PC-3 (cell line): Measurements from ENCODE around the gene ZNF345. TPM values are rescaled to one million over a fixed set of nuclear protein-coding genes. Genes with fewer than 3 reads are reported as not detected.

Experiments used
- ATAC-seq: fragments of 200-7000 bp; cut with Tn5 transposase; 2 replicates; pipeline ENCODE4 v1.9.1; 2020; ENCODE audit warnings: mild to moderate bottlenecking, moderate library complexity
- BruUV-seq: library from RNA; stranded (reverse); fragments of 400-500 nt; replicated peaks from 2 replicates; lab custom pipeline; 2021; lab: Mats Ljungman, UMichigan
- CTCF ChIA-PET: fragments of 300-600 bp; sonication (Branson Sonifier 250); formaldehyde crosslinking; loops from one replicate; lab custom pipeline; 2022; ENCODE audit warnings: antibody characterized with exemption; lab: Charles Lee
- POLR2A ChIA-PET: fragments of 300-600 bp; sonication (Branson Sonifier 250); formaldehyde crosslinking; loops from one replicate; lab custom pipeline; 2022; ENCODE audit warnings: antibody characterized with exemption; ENCODE audit not compliant: unreplicated experiment; lab: Charles Lee
- DNase-seq: peaks from one replicate; pipeline ENCODE4 v3.0.0-alpha.2; 2015
- H2AFZ ChIP-seq: fragments of 300-600 bp; sonication (generic); 2 replicates; pipeline ENCODE4 v1.6.0; 2016; ENCODE audit warnings: antibody characterized with exemption, low read length
- H3F3A ChIP-seq: fragments of 300-600 bp; sonication (generic); one replicate; pipeline ENCODE4 v1.6.0; 2017; ENCODE audit warnings: antibody characterized with exemption, low read length, control low read depth, mild to moderate bottlenecking; ENCODE audit not compliant: unreplicated experiment
- H3K27ac ChIP-seq: fragments of 300-600 bp; sonication (generic); 2 replicates; pipeline ENCODE4 v1.5.1; 2016; ENCODE audit warnings: mild to moderate bottlenecking, low read length
- H3K27me3 ChIP-seq: fragments of 300-600 bp; sonication (generic); 2 replicates; pipeline ENCODE4 v1.6.1; 2016; ENCODE audit warnings: low read length, mixed read lengths
- H3K36me3 ChIP-seq: fragments of 300-600 bp; sonication (generic); 2 replicates; pipeline ENCODE4 v1.6.1; 2016; ENCODE audit warnings: low read depth, mixed run types, low read length, mixed read lengths
- H3K4me1 ChIP-seq: fragments of 300-600 bp; sonication (generic); 2 replicates; pipeline ENCODE4 v1.5.1; 2016; ENCODE audit warnings: low read length; ENCODE audit not compliant: insufficient read depth
- H3K4me2 ChIP-seq: fragments of 300-600 bp; sonication (generic); 2 replicates; pipeline ENCODE4 v1.6.0; 2016; ENCODE audit warnings: low read length
- H3K4me3 ChIP-seq: fragments of 300-600 bp; sonication (generic); 2 replicates; pipeline ENCODE4 v1.5.1; 2016; ENCODE audit warnings: mild to moderate bottlenecking, low read length, mixed read lengths
- H3K79me2 ChIP-seq: fragments of 300-600 bp; sonication (generic); 2 replicates; pipeline ENCODE4 v1.6.1; 2017; ENCODE audit warnings: low read length, mixed read lengths
- H3K9ac ChIP-seq: fragments of 300-600 bp; sonication (generic); 2 replicates; pipeline ENCODE4 v1.6.0; 2016; ENCODE audit warnings: mild to moderate bottlenecking, low read length
- H3K9me2 ChIP-seq: fragments of 300-600 bp; sonication (generic); replicated peaks from 2 replicates; pipeline ENCODE4 v1.6.1; 2016; ENCODE audit warnings: mixed run types, low read length, mixed read lengths
- H3K9me3 ChIP-seq: fragments of 300-600 bp; sonication (generic); 2 replicates; pipeline ENCODE4 v1.6.1; 2016; ENCODE audit warnings: low read length, mixed read lengths
- H4K20me1 ChIP-seq: fragments of 300-600 bp; sonication (generic); 2 replicates; pipeline ENCODE4 v1.6.1; 2016; ENCODE audit warnings: low read length, mixed read lengths
- CTCF ChIP-seq: fragments of 300-600 bp; sonication (generic); conservative IDR thresholded peaks from 2 replicates; pipeline ENCODE4 v1.5.1; 2017; ENCODE audit warnings: antibody characterized with exemption, low read depth, mild to moderate bottlenecking, low read length
- EZH2 ChIP-seq: fragments of 300-600 bp; sonication (generic); IDR thresholded peaks from one replicate; pipeline ENCODE4 v1.6.1; 2017; ENCODE audit warnings: antibody characterized with exemption, mild to moderate bottlenecking, low read length; ENCODE audit not compliant: unreplicated experiment
- EZH2phosphoT487 ChIP-seq: fragments of 300-600 bp; sonication (generic); IDR thresholded peaks from 2 replicates; pipeline ENCODE4 v1.6.1; 2018; ENCODE audit warnings: mild to moderate bottlenecking, antibody characterized with exemption, low read length, borderline replicate concordance
- intact Hi-C: fragments of 100-400 bp; cut with micrococcal nuclease; formaldehyde crosslinking; loops from 2 replicates; pipeline ENCODE4 v1.9.0; 2023
- total RNA-seq: library from RNA; depleted of rRNA; stranded (reverse); fragments of >200 nt; gene quantifications from 2 replicates; pipeline ENCODE4 v1.2.3, GENCODE V29; 2014

Gene ZNF345
- total RNA-seq, 1 experiment from 2014 or later = 0.66 TPM

GRCh38 chr19:36894849-36895383 is 44.2 kb downstream of the ZNF345 start:
- no peak overlapping the region for H3K4me2 ChIP-seq
- no peaks in the 10 kb centered on the region for H3K4me1 ChIP-seq
- no peaks in the 10 kb centered on the region for H4K20me1 ChIP-seq
- H3K27me3 ChIP-seq = no peaks in the 10 kb centered on the region
- ATAC-seq (no peak), DNase-seq (no peak)
- H3K27ac ChIP-seq = no peak overlapping the region
- ChIA-PET POLR2A (no interaction called here), CTCF (no interaction called here)
- H3K9ac ChIP-seq = no peak overlapping the region
- TF ChIP-seq EZH2 (no peak), EZH2phosphoT487 (no peak), CTCF (no peak)
- H3K9me2 ChIP-seq = no peaks in the 10 kb centered on the region
- no peaks in the 10 kb centered on the region for H3K79me2 ChIP-seq
- no peak overlapping the region for H3K4me3 ChIP-seq
- BruUV-seq = no TSS peak
- H3K36me3 ChIP-seq = no peaks in the 10 kb centered on the region; the same call in 1 of the 2 replicates
- H2AFZ ChIP-seq = no peak overlapping the region
- peaks cover 27% of the 10 kb centered on the region for H3K9me3 ChIP-seq
- H3F3A ChIP-seq = no peaks in the 10 kb centered on the region
- intact Hi-C loops = no loop called here

DNA sequence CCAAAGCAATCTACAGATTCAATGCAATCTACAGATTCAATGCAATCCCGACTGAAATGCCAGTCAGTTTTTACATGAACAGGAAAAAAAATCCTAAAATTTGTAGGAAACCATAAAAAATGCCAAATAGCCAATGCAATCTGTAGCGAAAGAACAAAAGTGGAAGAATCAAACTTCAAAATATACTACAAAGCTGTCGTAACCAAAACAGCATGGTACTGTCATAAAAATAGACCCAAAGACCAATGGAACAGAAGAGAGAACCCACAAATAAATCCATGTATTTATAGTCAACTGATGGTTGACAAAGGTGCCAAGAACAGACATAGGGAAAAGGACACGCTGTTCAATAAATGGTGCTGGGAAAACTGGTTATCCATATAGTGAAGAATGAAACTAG is 47.7 kb downstream of the ZNF345 start:
- no peak overlapping the region for H3K4me3 ChIP-seq
- no peaks in the 10 kb centered on the region for H3F3A ChIP-seq
- ATAC-seq (no peak), DNase-seq (no peak)
- H3K27me3 ChIP-seq = no peaks in the 10 kb centered on the region
- H3K9me2 ChIP-seq = no peaks in the 10 kb centered on the region
- no peak overlapping the region for H2AFZ ChIP-seq
- H3K9ac ChIP-seq = no peak overlapping the region
- intact Hi-C loops = no loop called here
- TF ChIP-seq CTCF (no peak), EZH2 (no peak), EZH2phosphoT487 (no peak)
- CTCF ChIA-PET = no interaction called here
- no peaks in the 10 kb centered on the region for H3K4me1 ChIP-seq
- no peak overlapping the region for H3K27ac ChIP-seq
- no peak overlapping the region for H3K4me2 ChIP-seq
- no peaks in the 10 kb centered on the region for H3K79me2 ChIP-seq
- no peaks in the 10 kb centered on the region for H4K20me1 ChIP-seq
- H3K36me3 ChIP-seq = no peaks in the 10 kb centered on the region; the same call in 1 of the 2 replicates
- BruUV-seq = no TSS peak
- peaks cover 17% of the 10 kb centered on the region for H3K9me3 ChIP-seq
- POLR2A ChIA-PET = no interaction called here

DNA sequence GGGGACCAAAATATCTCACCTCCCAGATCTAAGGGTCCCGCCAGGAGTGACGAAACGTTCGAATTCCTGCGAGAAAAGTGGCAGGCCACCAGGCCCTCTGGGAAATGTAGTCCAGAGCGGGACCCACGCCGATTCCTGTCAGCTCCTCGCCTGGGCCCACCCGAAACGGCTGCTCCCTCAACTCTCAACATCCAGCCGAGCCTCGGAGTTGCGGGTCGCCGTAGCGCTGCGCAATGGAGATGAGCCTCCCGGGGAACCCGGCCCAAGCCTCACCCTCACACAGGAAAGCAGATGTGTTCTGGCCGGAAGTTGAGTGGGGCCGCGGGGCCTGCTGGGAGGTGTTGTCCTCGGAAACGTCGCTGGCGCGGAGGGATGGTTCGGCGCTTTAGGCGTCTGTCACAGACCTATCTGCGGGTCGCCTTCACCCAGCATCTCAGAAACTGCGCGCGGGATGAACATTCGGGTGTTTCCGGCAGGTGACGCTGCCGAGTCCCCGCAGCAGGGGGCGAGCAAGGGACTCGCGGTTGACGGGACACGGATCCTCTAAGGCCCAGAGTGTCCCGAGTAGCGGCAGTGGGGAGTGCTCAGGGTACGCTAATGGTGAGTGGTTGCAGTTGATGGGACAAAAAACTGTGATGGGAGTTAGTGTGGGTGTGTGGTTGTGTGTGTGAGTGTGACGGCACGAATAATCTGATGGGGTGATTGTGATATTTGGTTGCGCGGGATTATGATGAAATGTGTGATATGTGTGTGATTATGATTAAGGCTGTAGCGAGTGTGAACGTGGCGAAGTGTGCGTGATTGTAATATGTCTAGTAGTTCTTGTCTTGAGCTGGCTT is 65.5 kb downstream of the ZNF345 start, which contains the start of the genes ZNF568 and ZNF829:
Gene ZNF568, plus strand, starts transcription at position 341 of the 839 bp plus-strand sequence. CDS start 6,439 bp downstream, outside the sequence.
Gene ZNF829, minus strand, starts transcription at position 300 of the 839 bp plus-strand sequence. CDS start 1,124 bp downstream, outside the sequence.
- no peaks in the 10 kb centered on the region for H3K4me1 ChIP-seq
- H3K9me2 ChIP-seq = no peaks in the 10 kb centered on the region
- intact Hi-C loops = no loop called here
- no peak for TF ChIP-seq CTCF
- TF ChIP-seq EZH2phosphoT487 = no peak
- no peak for TF ChIP-seq EZH2
- DNase-seq (no peak), ATAC-seq (no peak)
- no peaks in the 10 kb centered on the region for H3K79me2 ChIP-seq
- 0 out of 2 replicates have a peak, but pooled peaks cover 11% of the 10 kb centered on the region for H3K9me3 ChIP-seq
- H3K9ac ChIP-seq = no peak within 1 kb of the TSS
- CTCF ChIA-PET = no interaction called here
- POLR2A ChIA-PET = no interaction called here
- no peaks in the 10 kb centered on the region for H4K20me1 ChIP-seq
- H3K4me2 ChIP-seq = no peak within 1 kb of the TSS
- H3K27ac ChIP-seq = no peak within 1 kb of the TSS
- no TSS peak for BruUV-seq
- no peaks in the 10 kb centered on the region for H3K27me3 ChIP-seq
- no peak within 1 kb of the TSS for H3K4me3 ChIP-seq
- H3F3A ChIP-seq = no peaks in the 10 kb centered on the region
- H2AFZ ChIP-seq = no peak within 1 kb of the TSS
- H3K36me3 ChIP-seq = no peaks in the 10 kb centered on the region
